HG03520 (cell line): Measurements from ENCODE around the gene ELMOD2.
"Not testable (repeated sequence)": the region's sequence is repeated elsewhere in the genome, so short reads cannot be mapped to it uniquely, and the experiment has no call there.

Experiments used
- ATAC-seq: cut with Tn5 transposase; IDR thresholded peaks from one replicate; pipeline ENCODE4 v1.9.1; 2021; ENCODE audit warnings: mild to moderate bottlenecking, moderate library complexity; ENCODE audit not compliant: unreplicated experiment

Gene ELMOD2

GRCh38 chr4:140523857-140524742 is at the start of gene ELMOD2:
Gene ELMOD2 (plus strand): TSS chr4:140524168. CDS start chr4:140525429, 1,261 bp downstream.
- ATAC-seq = peak; percentile 100

GRCh38 chr4:140483445-140483844 is 40.5 kb upstream of the ELMOD2 start:
- no peak for ATAC-seq

GRCh38 chr4:140485939-140486338 is 38.0 kb upstream of the ELMOD2 start:
- ATAC-seq = no peak

GRCh38 chr4:140497405-140497746 is 26.6 kb upstream of the ELMOD2 start:
- ATAC-seq = no peak

GRCh38 chr4:140497747-140498636 is 26.0 kb upstream of the ELMOD2 start, which contains the start of gene MGAT4D:
Gene MGAT4D (minus strand): TSS chr4:140498293. CDS start chr4:140498222, 71 bp downstream.
- ATAC-seq = no peak

GRCh38 chr4:140499391-140499790 is 24.6 kb upstream of the ELMOD2 start:
- ATAC-seq = no peak

- ATAC-seq = no peak
These were observed 19.7 kb upstream of the ELMOD2 start for GRCh38 chr4:140504261-140504660.

GRCh38 chr4:140513765-140514164 is 10.2 kb upstream of the ELMOD2 start:
- ATAC-seq = not testable (repeated sequence)

- no peak for ATAC-seq
These were observed 8.5 kb upstream of the ELMOD2 start for GRCh38 chr4:140515423-140515822.

GRCh38 chr4:140523370-140523856 is 555 bp upstream of the ELMOD2 start:
- peak; percentile 6 for ATAC-seq

GRCh38 chr4:140529434-140529833 is 5.5 kb downstream of the ELMOD2 start:
- ATAC-seq = no peak

- ATAC-seq = no peak
These were observed 10.0 kb downstream of the ELMOD2 start for GRCh38 chr4:140533951-140534480.

GRCh38 chr4:140556372-140557085 is 32.6 kb downstream of the ELMOD2 start:
- ATAC-seq = peak; percentile 99

GRCh38 chr4:140557831-140558435 is 34.0 kb downstream of the ELMOD2 start:
- no peak for ATAC-seq

- no peak for ATAC-seq
These were observed 35.7 kb downstream of the ELMOD2 start for GRCh38 chr4:140559696-140560095.

- no peak for ATAC-seq
These were observed 44.7 kb downstream of the ELMOD2 start, which contains the start of gene UCP1 for GRCh38 chr4:140568507-140569306. Gene UCP1 (minus strand): TSS chr4:140568961. CDS start chr4:140568729, 232 bp downstream.

- no peak for ATAC-seq
These were observed 45.3 kb downstream of the ELMOD2 start for GRCh38 chr4:140569307-140569638.

GRCh38 chr4:140571620-140572019 is 47.7 kb downstream of the ELMOD2 start:
- no peak for ATAC-seq

GRCh38 chr4:140575489-140575888 is 51.5 kb downstream of the ELMOD2 start:
- ATAC-seq = no peak
